Umbilical cord (tissue), 2 donors: Measurements from ENCODE around the gene SKI. TPM values are rescaled to one million over a fixed set of nuclear protein-coding genes. Genes with fewer than 3 reads are reported as not detected.

Source experiments
- DNase-seq: peaks from one replicate; pipeline ENCODE4 v3.0.0-alpha.2; 2015; ENCODE audit warnings: low spot score
- total RNA-seq: library from RNA; depleted of rRNA; stranded (reverse); fragments of >200 nt; gene quantifications from one replicate; pipeline ENCODE4 v1.2.3, GENCODE V29; 2014; ENCODE audit warnings: low replicate concordance; ENCODE audit not compliant: insufficient read depth

SKI gene
- total RNA-seq, 1 donor from 2014 or later, result 29.6 TPM

- no peak for DNase-seq
Observed at GRCh38 chr1:2274929-2275475, 46.9 kb downstream of the SKI start.

GRCh38 chr1:2275796-2276536 is 47.8 kb downstream of the SKI start:
- peak; percentile 66 for DNase-seq

GRCh38 chr1:2276803-2277580 is 48.9 kb downstream of the SKI start:
- DNase-seq, result peak; percentile 36

DNA sequence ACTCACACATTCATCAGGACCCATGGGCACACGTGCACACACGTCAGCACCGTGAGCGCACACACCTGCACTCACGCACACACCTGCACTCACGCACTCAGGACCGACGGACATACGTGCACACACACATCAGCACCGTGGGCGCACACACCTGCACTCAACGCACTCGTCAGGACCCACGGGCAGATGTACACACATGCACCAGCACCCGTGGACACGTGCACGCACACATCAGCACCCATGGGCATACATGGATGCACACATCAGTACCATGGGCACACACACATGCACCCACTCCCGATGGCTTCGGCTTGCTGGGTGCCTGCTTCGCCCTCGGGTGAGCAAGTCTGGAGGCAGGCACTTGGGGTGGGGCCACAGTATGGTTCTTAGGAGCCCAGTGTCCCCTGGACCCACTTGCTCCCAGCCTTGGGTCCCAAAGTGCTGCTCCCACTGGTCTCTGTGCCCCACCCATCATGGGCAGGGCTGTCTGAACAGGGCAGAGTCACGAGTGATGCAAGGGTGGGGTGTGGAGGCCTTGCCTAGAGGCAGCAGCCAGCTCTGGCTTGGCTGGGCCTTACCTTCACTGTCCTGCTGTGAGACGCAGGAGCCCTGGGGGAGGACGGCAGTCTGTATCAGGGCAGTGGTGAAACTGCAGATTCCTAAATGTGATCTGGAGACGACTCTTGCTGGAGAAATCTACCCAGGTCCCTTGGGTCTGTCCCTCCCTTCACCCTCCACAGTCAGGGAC is 49.8 kb downstream of the SKI start:
- peak; percentile 51 for DNase-seq

DNA sequence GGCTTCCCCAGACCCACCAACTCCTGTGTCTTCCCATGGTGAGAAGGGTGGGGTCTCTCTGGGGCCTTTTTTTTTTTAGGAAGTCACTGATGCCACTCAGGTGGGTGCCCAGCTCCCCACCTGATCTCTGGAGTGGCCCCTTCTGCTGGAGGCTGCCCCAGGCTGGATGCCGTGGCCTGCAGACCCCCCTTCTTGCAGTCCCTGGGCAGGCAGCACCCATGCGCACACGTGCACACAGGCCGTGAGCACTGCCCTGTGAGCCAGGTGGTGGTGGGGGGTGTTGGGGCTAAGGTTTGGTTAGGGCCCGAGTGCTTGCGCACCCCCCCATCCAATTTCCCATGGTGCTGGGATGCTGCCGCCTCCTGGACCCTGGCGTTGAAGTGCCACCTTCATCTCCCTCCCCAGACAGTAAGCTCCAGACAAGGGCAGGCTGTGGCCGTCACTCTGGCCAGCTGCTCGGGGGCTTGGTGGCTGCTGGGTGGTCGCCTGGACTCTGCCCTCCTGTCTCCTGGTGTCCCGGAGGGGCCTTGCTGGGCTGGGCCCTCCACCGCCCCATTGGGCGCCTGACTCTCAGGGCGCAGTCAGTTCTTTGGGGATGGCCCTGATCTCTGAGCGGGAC is 50.6 kb downstream of the SKI start:
- no peak for DNase-seq

GRCh38 chr1:2279210-2279639 is 51.1 kb downstream of the SKI start:
- DNase-seq, result peak; percentile 98

GRCh38 chr1:2279817-2280216 is 51.7 kb downstream of the SKI start:
- no peak for DNase-seq

DNA sequence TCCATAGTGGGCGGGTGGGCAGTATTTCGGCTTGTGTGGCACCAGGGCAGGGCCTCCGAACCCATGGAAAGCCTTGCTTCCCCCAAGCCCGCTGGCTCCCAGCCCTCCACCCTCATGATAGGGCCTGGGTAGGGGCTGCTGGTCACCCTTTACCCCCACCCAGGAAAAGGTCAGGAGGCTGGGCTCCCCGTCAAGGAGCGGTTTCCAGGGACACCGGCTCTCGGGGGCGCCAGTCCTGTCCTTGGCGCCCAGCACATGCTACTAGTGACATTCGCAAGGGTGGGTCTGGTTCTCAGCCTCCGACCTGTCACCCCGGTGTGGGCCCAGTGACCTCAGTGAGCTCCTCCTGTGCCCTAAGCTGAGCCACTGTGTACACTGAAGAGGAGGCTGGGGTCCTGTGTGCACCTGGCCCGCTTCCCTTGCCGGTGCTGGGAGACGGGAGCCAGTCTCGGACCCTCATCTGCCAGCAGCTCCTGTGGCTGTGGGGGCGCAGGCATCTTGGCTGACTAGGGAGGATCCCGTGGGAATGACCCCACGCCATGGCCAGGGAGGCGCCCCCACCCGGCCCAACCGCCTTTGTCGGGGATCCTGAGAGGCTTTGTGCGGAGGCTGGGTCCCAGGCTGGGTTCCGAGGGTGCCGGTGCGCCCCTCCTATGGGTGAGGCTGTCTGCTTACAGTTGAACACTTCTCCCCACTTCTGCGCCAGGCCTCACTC is 54.6 kb downstream of the SKI start:
- no peak for DNase-seq

- DNase-seq, result no peak
Observed at GRCh38 chr1:2283371-2283990, 55.4 kb downstream of the SKI start.

DNA sequence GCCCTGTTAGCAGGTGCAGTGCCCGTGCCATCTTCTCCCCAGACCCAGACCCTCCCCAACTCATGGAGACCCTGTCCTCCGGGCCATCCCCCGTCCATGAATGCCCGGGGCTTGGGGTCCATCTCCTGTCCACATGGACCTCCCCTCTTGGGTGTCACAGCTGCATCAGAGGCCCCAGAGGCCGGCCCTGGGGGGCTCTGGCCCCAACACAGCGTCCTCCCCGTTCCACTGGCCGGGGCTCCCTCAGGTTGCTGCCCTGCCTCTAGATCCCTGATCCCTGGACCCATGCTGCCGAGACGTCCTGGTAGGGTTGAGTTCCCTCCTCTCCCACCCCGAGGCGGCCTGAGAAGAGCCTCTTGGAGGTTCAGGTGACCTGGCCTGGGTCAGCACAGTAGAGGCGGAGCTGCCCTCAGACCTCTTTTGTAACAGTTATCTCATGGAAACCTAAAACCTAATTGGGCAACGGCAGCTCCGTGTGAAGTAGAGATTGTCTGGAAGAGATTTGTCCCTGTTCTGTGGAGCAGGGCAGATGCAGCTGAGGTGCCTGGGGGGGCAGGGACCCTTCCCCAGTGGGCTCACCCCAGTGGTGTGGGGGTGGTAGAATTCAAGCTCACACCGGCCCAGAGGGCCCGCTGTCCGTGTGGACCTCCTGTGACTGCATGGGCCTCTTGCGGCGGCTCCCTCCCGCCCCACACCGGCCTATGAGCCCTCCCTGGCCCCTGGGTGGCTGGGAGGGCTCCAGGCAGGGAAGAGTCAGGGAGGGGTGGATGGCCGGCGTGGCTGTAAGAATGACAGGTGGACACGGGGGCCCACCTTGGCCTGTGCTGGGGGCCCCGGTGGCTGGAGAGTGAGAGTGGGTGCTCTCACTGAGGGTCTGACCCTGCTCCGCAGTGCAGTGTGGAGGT is 56.1 kb downstream of the SKI start:
- no peak for DNase-seq

- no peak for DNase-seq
Observed at GRCh38 chr1:2284932-2285331, 56.8 kb downstream of the SKI start.

DNA sequence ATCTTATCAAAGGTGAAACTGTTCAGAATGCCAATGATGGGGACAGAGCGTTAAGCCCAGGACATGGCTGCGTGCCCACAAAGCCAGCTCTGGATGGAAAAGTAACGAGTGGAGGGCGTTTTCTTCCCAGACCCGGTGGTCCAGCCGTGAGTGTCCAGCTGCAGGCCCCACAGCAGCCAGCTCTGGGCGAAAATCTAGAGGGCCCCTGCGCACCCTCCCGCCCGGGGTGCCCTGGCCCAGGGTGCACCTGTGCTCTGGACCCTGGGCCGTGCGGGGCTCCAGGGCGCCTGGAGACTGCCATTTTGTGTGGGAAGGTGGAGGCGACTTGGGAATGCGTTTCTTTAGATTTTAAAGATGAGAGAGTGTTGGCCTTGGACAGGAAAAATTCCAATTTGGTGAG is 58.8 kb downstream of the SKI start:
- DNase-seq, result no peak

GRCh38 chr1:2287649-2288048 is 59.5 kb downstream of the SKI start:
- no peak for DNase-seq

DNA sequence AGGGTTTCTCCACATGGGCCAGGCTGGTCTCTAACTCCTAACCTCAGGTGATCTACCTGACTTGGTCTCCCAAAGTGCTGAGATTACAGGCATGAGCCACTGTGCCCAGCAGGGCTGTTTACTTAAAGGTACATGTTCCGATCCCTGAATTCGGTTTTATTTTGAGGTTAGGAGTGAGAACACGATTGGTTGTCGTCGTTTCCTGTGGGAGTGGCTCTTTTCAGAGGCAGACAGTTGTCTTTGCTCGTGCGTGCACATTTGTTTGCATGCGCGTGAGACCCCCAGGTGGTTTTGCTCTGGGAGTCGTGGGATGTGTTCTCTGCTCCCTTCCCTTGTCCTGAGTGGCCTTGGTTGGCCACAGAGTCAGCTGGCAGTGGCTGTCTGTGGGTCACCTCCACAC is 60.2 kb downstream of the SKI start:
- DNase-seq, result no peak

GRCh38 chr1:2288816-2289536 is 60.9 kb downstream of the SKI start:
- no peak for DNase-seq

DNA sequence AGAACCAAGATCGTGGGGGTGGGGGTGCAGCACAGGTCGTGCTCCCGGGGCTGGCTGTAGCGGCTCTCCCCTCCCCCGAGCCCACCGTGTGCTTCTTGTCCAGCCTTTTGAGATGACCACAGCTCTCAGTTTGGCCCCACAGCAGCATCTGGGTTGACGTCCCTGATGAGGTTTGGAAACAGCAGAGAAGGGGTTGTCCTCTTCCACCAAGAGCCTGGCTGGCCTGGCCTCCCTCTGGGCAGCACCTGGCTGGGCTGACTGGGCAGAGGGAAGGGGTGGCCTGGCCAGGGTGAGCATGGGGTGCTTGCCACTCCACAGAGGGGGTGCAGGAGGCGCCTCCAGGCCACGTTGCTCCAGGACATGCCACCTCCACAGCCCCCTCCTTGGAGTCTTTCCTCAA is 61.5 kb downstream of the SKI start:
- no peak for DNase-seq

- no peak for DNase-seq
Observed at GRCh38 chr1:2290171-2290578, 62.1 kb downstream of the SKI start.

GRCh38 chr1:2290595-2291510 is 62.7 kb downstream of the SKI start:
- DNase-seq, result peak; percentile 73
